GM23338 (cell line): ENCODE data around the gene FMN2. TPM values are rescaled to one million over a fixed set of nuclear protein-coding genes. Genes with fewer than 3 reads are reported as not detected.
A peak's percentile ranks its signal among the peaks of the same experiment; 100 is the strongest.

Source experiments
- ATAC-seq: fragments of 200-7000 bp; cut with Tn5 transposase; 3 replicates; pipeline ENCODE4 v1.9.1; 2020
- DNase-seq: peaks from one replicate; pipeline ENCODE4 v3.0.0-alpha.2; 2015; ENCODE audit warnings: low spot score
- H2AFZ ChIP-seq: fragments of 200-600 bp; sonication (generic); 2 replicates; pipeline ENCODE4 v1.8.0; 2016; ENCODE audit warnings: antibody characterized with exemption, mild to moderate bottlenecking, moderate library complexity
- H3F3A ChIP-seq: fragments of 200-600 bp; sonication (generic); replicated peaks from 2 replicates; pipeline ENCODE4 v1.8.0; 2017; ENCODE audit warnings: antibody characterized with exemption, mixed run types, low read depth
- H3K27ac ChIP-seq: fragments of 200-600 bp; sonication (generic); 2 replicates; pipeline ENCODE4 v1.6.1; 2016; ENCODE audit warnings: low read depth
- H3K27me3 ChIP-seq: fragments of 200-600 bp; sonication (generic); 2 replicates; pipeline ENCODE4 v1.8.0; 2016; ENCODE audit warnings: mild to moderate bottlenecking, mixed run types, moderate library complexity; ENCODE audit not compliant: insufficient read depth
- H3K36me3 ChIP-seq: fragments of 200-600 bp; sonication (generic); 2 replicates; pipeline ENCODE4 v1.8.0; 2016; ENCODE audit warnings: mild to moderate bottlenecking; ENCODE audit not compliant: insufficient read depth
- H3K4me1 ChIP-seq: fragments of 200-600 bp; sonication (generic); 2 replicates; pipeline ENCODE4 v1.8.0; 2016; ENCODE audit warnings: mild to moderate bottlenecking, moderate library complexity; ENCODE audit not compliant: insufficient read depth
- H3K4me2 ChIP-seq: fragments of 200-600 bp; sonication (generic); 2 replicates; pipeline ENCODE4 v1.7.1; 2017; ENCODE audit warnings: mixed run types
- H3K4me3 ChIP-seq: fragments of 200-600 bp; sonication (generic); 2 replicates; pipeline ENCODE4 v1.6.1; 2016; ENCODE audit warnings: mixed run types
- H3K79me2 ChIP-seq: fragments of 200-600 bp; sonication (generic); replicated peaks from 2 replicates; pipeline ENCODE4 v1.8.0; 2017; ENCODE audit warnings: mild to moderate bottlenecking; ENCODE audit not compliant: insufficient read depth
- H3K9me2 ChIP-seq: fragments of 200-600 bp; sonication (generic); 2 replicates; pipeline ENCODE4 v1.8.0; 2017; ENCODE audit not compliant: insufficient read depth
- H4K20me1 ChIP-seq: fragments of 200-600 bp; sonication (generic); replicated peaks from 2 replicates; pipeline ENCODE4 v1.8.0; 2017; ENCODE audit warnings: mild to moderate bottlenecking; ENCODE audit not compliant: insufficient read depth
- H3K27ac Mint-ChIP-seq: 2 replicates; pipeline ENCODE4 v1.8.0; 2020; ENCODE audit warnings: inconsistent platforms, mild to moderate bottlenecking, moderate library complexity, mixed read lengths
- H3K27me3 Mint-ChIP-seq: 3 replicates; pipeline ENCODE4 v1.8.0; 2022; ENCODE audit warnings: low read depth, mild to moderate bottlenecking, moderate library complexity, mixed read lengths, inconsistent platforms; ENCODE audit not compliant: insufficient read depth, poor library complexity
- H3K36me3 Mint-ChIP-seq: 3 replicates; pipeline ENCODE4 v1.8.0; 2021; ENCODE audit warnings: low read depth, mild to moderate bottlenecking, inconsistent platforms, moderate library complexity, mixed read lengths
- H3K4me1 Mint-ChIP-seq: 3 replicates; pipeline ENCODE4 v1.8.0; 2020; ENCODE audit warnings: mild to moderate bottlenecking, inconsistent platforms, mixed read lengths
- H3K4me3 Mint-ChIP-seq: 3 replicates; pipeline ENCODE4 v1.8.0; 2021; ENCODE audit warnings: moderate library complexity, mild to moderate bottlenecking, inconsistent platforms, mixed read lengths
- H3K9me3 Mint-ChIP-seq: 3 replicates; pipeline ENCODE4 v1.8.0; 2020; ENCODE audit warnings: moderate library complexity, mild to moderate bottlenecking, inconsistent platforms, mixed read lengths
- CREB1 ChIP-seq: fragments of 250-450 bp; sonication (Bioruptor Pico); IDR thresholded peaks from 2 replicates; pipeline ENCODE4 v1.5.0; 2020; ENCODE audit warnings: low read depth, mild to moderate bottlenecking, moderate library complexity
- EZH2 ChIP-seq: fragments of 200-600 bp; sonication (generic); IDR thresholded peaks from one replicate; pipeline ENCODE4 v1.8.0; 2017; ENCODE audit warnings: antibody characterized with exemption, mild to moderate bottlenecking, low read depth; ENCODE audit not compliant: unreplicated experiment
- EZH2phosphoT487 ChIP-seq: fragments of 200-600 bp; sonication (generic); IDR thresholded peaks from one replicate; pipeline ENCODE4 v1.8.1; 2018; ENCODE audit warnings: antibody characterized with exemption; ENCODE audit not compliant: unreplicated experiment
- JUNB ChIP-seq: IDR thresholded peaks from one replicate; pipeline ENCODE4 v1.6.1; 2016; ENCODE audit warnings: antibody characterized with exemption; ENCODE audit not compliant: unreplicated experiment
- NANOG ChIP-seq: IDR thresholded peaks from 2 replicates; pipeline ENCODE4 v1.6.1; 2016; ENCODE audit warnings: antibody characterized with exemption, borderline replicate concordance
- POLR2AphosphoS5 ChIP-seq: IDR thresholded peaks from 2 replicates; pipeline ENCODE4 v1.6.1; 2016; ENCODE audit warnings: antibody characterized with exemption, low read depth
- STAT1 ChIP-seq: IDR thresholded peaks from one replicate; pipeline ENCODE4 v1.6.1; 2016; ENCODE audit warnings: antibody characterized with exemption; ENCODE audit not compliant: unreplicated experiment
- ZNF114 ChIP-seq: fragments of 250-450 bp; sonication (Bioruptor Pico); IDR thresholded peaks from 2 replicates; pipeline ENCODE4 v1.5.0; 2020; ENCODE audit warnings: mild to moderate bottlenecking, moderate library complexity
- ZNF331 ChIP-seq: fragments of 250-450 bp; sonication (Bioruptor Pico); IDR thresholded peaks from 2 replicates; pipeline ENCODE4 v1.5.0; 2020; ENCODE audit warnings: low read depth, mild to moderate bottlenecking, moderate library complexity
- polyA plus RNA-seq: library from polyadenylated mRNA; unstranded; fragments of >200 nt; fragmentation: Nextera tagmentation; extraction: Ambion mirVana; gene quantifications from 2 replicates; pipeline ENCODE4 v1.2.1, GENCODE V29; 2016
- total RNA-seq: library from RNA; depleted of rRNA; stranded (reverse); fragments of >200 nt; shearing (Covaris generic); gene quantifications from 2 replicates; pipeline ENCODE4 v1.2.3, GENCODE V29; 2014
- TF ChIP-seq, protein P1 (sequence below): IDR thresholded peaks from 2 replicates; pipeline ENCODE4 v1.6.1; 2016; ENCODE audit warnings: antibody characterized with exemption
- TF ChIP-seq, protein P2 (sequence below): fragments of 250-450 bp; sonication (Bioruptor Pico); IDR thresholded peaks from 2 replicates; pipeline ENCODE4 v1.5.0; 2020; ENCODE audit warnings: mild to moderate bottlenecking, moderate library complexity
- TF ChIP-seq, protein P3 (sequence below): IDR thresholded peaks from one replicate; pipeline ENCODE4 v1.6.1; 2018; ENCODE audit warnings: antibody characterized with exemption; ENCODE audit not compliant: unreplicated experiment
- TF ChIP-seq, protein P4 (sequence below), 2 experiments: fragments of 200-600 bp in 1 of 2; sonication (generic) in 1 of 2; conservative IDR thresholded peaks; 2 replicates each; pipeline versions ENCODE4 v1.5.1 to v1.6.1; 2016 to 2017; ENCODE audit warnings: antibody characterized with exemption in 2 of 2, low read depth in 2 of 2, mild to moderate bottlenecking in 2 of 2, moderate library complexity in 1 of 2

FMN2 gene
- total and polyA plus RNA-seq, 2 experiments from 2014 or later, result 1.5 to 2.5 TPM

DNA sequence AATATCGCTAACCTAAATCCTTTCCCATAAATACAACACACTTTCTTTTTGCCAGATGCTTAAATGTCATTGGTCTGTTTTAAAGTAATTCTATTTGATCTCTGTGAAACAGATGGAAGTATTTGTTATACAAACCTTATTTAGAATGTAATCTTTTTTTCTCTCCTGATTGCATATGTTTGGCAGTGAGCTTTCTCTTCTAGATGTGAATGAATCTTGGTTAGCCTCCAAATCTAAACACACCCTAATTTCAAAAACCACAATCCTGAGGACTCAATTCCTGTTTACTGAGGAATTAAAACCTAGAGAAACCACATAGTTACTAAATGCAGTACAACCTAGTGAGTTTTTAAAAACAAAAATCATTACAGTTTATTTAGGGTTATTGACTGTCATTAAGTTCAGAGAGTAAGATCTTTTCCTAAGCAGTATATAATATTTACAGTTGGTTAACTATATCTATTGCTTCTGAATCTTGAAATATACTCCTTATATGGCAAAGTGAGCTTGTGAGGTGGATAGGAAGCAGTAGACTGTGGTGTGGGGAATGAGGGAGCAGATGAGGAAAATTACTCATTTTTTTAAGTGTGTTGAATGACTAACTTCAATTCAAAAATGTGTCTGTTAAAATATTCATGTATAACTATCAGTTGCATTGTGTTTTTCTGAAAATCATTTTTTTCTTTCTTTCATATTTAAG is 218.7 kb downstream of the FMN2 start:
- peaks cover 20% of the 10 kb centered on the region for H3K4me1 Mint-ChIP-seq
- ATAC-seq, result no peak

More for the DNA sequence above, 218.7 kb downstream of the FMN2 start:
- TF ChIP-seq, protein P1, sequence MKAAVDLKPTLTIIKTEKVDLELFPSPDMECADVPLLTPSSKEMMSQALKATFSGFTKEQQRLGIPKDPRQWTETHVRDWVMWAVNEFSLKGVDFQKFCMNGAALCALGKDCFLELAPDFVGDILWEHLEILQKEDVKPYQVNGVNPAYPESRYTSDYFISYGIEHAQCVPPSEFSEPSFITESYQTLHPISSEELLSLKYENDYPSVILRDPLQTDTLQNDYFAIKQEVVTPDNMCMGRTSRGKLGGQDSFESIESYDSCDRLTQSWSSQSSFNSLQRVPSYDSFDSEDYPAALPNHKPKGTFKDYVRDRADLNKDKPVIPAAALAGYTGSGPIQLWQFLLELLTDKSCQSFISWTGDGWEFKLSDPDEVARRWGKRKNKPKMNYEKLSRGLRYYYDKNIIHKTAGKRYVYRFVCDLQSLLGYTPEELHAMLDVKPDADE, result no peak
- TF ChIP-seq EZH2 (no peak), JUNB (no peak), ZNF331 (CRISPR knock-in tag) (no peak), CREB1 (CRISPR knock-in tag) (no peak), NANOG (no peak), STAT1 (no peak), POLR2AphosphoS5 (no peak), EZH2phosphoT487 (no peak), ZNF114 (CRISPR knock-in tag) (no peak)
- TF ChIP-seq, protein P2, sequence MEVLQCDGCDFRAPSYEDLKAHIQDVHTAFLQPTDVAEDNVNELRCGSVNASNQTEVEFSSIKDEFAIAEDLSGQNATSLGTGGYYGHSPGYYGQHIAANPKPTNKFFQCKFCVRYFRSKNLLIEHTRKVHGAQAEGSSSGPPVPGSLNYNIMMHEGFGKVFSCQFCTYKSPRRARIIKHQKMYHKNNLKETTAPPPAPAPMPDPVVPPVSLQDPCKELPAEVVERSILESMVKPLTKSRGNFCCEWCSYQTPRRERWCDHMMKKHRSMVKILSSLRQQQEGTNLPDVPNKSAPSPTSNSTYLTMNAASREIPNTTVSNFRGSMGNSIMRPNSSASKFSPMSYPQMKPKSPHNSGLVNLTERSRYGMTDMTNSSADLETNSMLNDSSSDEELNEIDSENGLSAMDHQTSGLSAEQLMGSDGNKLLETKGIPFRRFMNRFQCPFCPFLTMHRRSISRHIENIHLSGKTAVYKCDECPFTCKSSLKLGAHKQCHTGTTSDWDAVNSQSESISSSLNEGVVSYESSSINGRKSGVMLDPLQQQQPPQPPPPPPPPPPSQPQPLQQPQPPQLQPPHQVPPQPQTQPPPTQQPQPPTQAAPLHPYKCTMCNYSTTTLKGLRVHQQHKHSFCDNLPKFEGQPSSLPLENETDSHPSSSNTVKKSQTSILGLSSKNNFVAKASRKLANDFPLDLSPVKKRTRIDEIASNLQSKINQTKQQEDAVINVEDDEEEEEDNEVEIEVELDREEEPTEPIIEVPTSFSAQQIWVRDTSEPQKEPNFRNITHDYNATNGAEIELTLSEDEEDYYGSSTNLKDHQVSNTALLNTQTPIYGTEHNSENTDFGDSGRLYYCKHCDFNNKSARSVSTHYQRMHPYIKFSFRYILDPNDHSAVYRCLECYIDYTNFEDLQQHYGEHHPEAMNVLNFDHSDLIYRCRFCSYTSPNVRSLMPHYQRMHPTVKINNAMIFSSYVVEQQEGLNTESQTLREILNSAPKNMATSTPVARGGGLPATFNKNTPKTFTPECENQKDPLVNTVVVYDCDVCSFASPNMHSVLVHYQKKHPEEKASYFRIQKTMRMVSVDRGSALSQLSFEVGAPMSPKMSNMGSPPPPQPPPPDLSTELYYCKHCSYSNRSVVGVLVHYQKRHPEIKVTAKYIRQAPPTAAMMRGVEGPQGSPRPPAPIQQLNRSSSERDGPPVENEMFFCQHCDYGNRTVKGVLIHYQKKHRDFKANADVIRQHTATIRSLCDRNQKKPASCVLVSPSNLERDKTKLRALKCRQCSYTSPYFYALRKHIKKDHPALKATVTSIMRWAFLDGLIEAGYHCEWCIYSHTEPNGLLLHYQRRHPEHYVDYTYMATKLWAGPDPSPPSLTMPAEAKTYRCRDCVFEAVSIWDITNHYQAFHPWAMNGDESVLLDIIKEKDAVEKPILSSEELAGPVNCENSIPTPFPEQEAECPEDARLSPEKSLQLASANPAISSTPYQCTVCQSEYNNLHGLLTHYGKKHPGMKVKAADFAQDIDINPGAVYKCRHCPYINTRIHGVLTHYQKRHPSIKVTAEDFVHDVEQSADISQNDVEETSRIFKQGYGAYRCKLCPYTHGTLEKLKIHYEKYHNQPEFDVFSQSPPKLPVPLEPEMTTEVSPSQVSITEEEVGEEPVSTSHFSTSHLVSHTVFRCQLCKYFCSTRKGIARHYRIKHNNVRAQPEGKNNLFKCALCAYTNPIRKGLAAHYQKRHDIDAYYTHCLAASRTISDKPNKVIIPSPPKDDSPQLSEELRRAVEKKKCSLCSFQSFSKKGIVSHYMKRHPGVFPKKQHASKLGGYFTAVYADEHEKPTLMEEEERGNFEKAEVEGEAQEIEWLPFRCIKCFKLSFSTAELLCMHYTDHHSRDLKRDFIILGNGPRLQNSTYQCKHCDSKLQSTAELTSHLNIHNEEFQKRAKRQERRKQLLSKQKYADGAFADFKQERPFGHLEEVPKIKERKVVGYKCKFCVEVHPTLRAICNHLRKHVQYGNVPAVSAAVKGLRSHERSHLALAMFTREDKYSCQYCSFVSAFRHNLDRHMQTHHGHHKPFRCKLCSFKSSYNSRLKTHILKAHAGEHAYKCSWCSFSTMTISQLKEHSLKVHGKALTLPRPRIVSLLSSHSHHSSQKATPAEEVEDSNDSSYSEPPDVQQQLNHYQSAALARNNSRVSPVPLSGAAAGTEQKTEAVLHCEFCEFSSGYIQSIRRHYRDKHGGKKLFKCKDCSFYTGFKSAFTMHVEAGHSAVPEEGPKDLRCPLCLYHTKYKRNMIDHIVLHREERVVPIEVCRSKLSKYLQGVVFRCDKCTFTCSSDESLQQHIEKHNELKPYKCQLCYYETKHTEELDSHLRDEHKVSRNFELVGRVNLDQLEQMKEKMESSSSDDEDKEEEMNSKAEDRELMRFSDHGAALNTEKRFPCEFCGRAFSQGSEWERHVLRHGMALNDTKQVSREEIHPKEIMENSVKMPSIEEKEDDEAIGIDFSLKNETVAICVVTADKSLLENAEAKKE, result no peak
- TF ChIP-seq, protein P3, sequence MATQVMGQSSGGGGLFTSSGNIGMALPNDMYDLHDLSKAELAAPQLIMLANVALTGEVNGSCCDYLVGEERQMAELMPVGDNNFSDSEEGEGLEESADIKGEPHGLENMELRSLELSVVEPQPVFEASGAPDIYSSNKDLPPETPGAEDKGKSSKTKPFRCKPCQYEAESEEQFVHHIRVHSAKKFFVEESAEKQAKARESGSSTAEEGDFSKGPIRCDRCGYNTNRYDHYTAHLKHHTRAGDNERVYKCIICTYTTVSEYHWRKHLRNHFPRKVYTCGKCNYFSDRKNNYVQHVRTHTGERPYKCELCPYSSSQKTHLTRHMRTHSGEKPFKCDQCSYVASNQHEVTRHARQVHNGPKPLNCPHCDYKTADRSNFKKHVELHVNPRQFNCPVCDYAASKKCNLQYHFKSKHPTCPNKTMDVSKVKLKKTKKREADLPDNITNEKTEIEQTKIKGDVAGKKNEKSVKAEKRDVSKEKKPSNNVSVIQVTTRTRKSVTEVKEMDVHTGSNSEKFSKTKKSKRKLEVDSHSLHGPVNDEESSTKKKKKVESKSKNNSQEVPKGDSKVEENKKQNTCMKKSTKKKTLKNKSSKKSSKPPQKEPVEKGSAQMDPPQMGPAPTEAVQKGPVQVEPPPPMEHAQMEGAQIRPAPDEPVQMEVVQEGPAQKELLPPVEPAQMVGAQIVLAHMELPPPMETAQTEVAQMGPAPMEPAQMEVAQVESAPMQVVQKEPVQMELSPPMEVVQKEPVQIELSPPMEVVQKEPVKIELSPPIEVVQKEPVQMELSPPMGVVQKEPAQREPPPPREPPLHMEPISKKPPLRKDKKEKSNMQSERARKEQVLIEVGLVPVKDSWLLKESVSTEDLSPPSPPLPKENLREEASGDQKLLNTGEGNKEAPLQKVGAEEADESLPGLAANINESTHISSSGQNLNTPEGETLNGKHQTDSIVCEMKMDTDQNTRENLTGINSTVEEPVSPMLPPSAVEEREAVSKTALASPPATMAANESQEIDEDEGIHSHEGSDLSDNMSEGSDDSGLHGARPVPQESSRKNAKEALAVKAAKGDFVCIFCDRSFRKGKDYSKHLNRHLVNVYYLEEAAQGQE, result no peak
- TF ChIP-seq, protein P4, sequence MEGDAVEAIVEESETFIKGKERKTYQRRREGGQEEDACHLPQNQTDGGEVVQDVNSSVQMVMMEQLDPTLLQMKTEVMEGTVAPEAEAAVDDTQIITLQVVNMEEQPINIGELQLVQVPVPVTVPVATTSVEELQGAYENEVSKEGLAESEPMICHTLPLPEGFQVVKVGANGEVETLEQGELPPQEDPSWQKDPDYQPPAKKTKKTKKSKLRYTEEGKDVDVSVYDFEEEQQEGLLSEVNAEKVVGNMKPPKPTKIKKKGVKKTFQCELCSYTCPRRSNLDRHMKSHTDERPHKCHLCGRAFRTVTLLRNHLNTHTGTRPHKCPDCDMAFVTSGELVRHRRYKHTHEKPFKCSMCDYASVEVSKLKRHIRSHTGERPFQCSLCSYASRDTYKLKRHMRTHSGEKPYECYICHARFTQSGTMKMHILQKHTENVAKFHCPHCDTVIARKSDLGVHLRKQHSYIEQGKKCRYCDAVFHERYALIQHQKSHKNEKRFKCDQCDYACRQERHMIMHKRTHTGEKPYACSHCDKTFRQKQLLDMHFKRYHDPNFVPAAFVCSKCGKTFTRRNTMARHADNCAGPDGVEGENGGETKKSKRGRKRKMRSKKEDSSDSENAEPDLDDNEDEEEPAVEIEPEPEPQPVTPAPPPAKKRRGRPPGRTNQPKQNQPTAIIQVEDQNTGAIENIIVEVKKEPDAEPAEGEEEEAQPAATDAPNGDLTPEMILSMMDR (conservative IDR thresholded peaks at IDR 0.05; ENCODE audit: low read depth in 2 of 2), result no peak
- H3K4me1 ChIP-seq, result peaks cover 6% of the 10 kb centered on the region; the same call in 1 of the 2 replicates
- H3K4me3 ChIP-seq, result no peak overlapping the region
- Mint-ChIP-seq H3K4me3 (no peak overlapping the region), H3K36me3 (no peaks in the 10 kb centered on the region), H3K27ac (no peak overlapping the region), H3K9me3 (no peaks in the 10 kb centered on the region), H3K27me3 (peaks cover 2% of the 10 kb centered on the region)
- H4K20me1 ChIP-seq, result no peaks in the 10 kb centered on the region
- no peaks in the 10 kb centered on the region for H3K27me3 ChIP-seq
- no peak for DNase-seq
- H3K79me2 ChIP-seq, result no peaks in the 10 kb centered on the region
- H3K9me2 ChIP-seq, result no peaks in the 10 kb centered on the region
- no peak overlapping the region for H3K27ac ChIP-seq
- H2AFZ ChIP-seq, result no peak overlapping the region
- no peaks in the 10 kb centered on the region for H3K36me3 ChIP-seq
- H3F3A ChIP-seq, result no peaks in the 10 kb centered on the region
- 0 out of 2 replicates have a peak overlapping the region, but pooled peaks have one; percentile 8 for H3K4me2 ChIP-seq
